Activated naive CD8-positive, alpha-beta T cell treated with anti-CD3 and anti-CD28 coated beads, Interleukin-2, amount 50 U/mL, for 24 hours (primary cell): ENCODE measurements around the gene WFDC11.
"Not testable (repeated sequence)": the region's sequence is repeated elsewhere in the genome, so short reads cannot be mapped to it uniquely, and the experiment has no call there.

Experiments
- ATAC-seq: fragments of 150-1000 bp; cut with Tn5 transposase; one replicate; pipeline ENCODE4 v1.10.0; 2021
- DNase-seq: peaks from one replicate; pipeline ENCODE4 v3.0.0; 2021
- H3K27ac Mint-ChIP-seq: one replicate; pipeline ENCODE4 v1.8.0; 2021; ENCODE audit warnings: mild to moderate bottlenecking, mixed read lengths
- H3K27me3 Mint-ChIP-seq: one replicate; pipeline ENCODE4 v1.8.0; 2021; ENCODE audit warnings: mixed read lengths
- H3K36me3 Mint-ChIP-seq: one replicate; pipeline ENCODE4 v1.8.0; 2021; ENCODE audit warnings: low read depth, mixed read lengths
- H3K4me1 Mint-ChIP-seq: one replicate; pipeline ENCODE4 v1.8.0; 2021; ENCODE audit warnings: mixed read lengths
- H3K4me3 Mint-ChIP-seq: one replicate; pipeline ENCODE4 v1.8.0; 2021; ENCODE audit warnings: mild to moderate bottlenecking, moderate library complexity, mixed read lengths
- H3K9me3 Mint-ChIP-seq: one replicate; pipeline ENCODE4 v1.8.0; 2021; ENCODE audit warnings: mixed read lengths

WFDC11 gene

GRCh38 chr20:45645869-45646268, 24.2 kb downstream of the WFDC11 start:
- not testable (repeated sequence) for H3K27ac Mint-ChIP-seq, H3K9me3 Mint-ChIP-seq, DNase-seq, H3K4me3 Mint-ChIP-seq, H3K4me1 Mint-ChIP-seq, ATAC-seq, H3K36me3 Mint-ChIP-seq
- peaks cover 17% of the 10 kb centered on the region for H3K27me3 Mint-ChIP-seq

- not testable (repeated sequence) for ATAC-seq, H3K27ac Mint-ChIP-seq, H3K4me3 Mint-ChIP-seq, DNase-seq, H3K36me3 Mint-ChIP-seq, H3K4me1 Mint-ChIP-seq, H3K9me3 Mint-ChIP-seq
- peaks cover 29% of the 10 kb centered on the region for H3K27me3 Mint-ChIP-seq
Measured at GRCh38 chr20:45641076-45641475, 29.0 kb downstream of the WFDC11 start.

DNA sequence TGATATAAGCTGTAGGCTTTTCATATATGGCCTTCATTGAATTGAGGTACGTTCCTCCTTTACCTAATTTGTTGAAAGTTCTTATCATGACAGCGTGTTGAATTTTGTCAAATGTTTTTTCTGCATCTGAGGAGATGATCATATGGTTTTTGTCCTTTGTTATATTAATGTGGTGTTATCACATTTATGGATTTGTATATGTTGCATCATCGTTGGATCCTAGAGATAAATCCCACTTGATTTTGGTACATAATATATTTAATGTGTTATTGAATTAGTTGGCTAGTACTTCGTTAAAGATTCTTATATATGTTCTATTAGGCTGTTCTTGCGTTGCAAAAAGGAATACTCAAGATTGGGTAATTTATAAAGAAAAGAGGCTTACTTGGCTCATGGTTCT, 30.4 kb downstream of the WFDC11 start:
- Mint-ChIP-seq H3K36me3 (no peaks in the 10 kb centered on the region), H3K27me3 (peaks cover 28% of the 10 kb centered on the region), H3K4me3 (no peak overlapping the region)

DNA sequence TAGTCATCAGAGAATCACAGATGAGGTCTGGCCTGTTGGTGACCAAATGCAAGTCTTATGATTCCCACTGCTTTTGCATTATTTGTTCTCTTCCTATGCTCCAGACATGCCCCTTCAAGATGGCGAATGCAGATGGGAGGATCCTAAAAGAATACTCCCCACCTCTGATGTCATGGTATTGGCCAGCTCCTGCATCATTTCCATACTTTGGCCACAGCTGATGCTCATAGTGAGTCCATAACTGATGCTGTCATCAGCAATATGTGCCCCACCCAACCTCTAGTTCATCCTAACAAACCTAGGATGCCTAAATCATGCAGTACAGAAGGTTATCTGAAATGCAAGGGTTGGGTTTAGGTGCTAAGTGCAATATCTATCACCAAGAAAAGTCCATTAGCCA, 33.5 kb downstream of the WFDC11 start:
- H3K4me1 Mint-ChIP-seq: no peaks in the 10 kb centered on the region
- peaks cover 24% of the 10 kb centered on the region for H3K27me3 Mint-ChIP-seq
- H3K9me3 Mint-ChIP-seq: no peaks in the 10 kb centered on the region
- DNase-seq (no peak), ATAC-seq (no peak)
- H3K4me3 Mint-ChIP-seq: no peak overlapping the region
- H3K36me3 Mint-ChIP-seq: no peaks in the 10 kb centered on the region
- H3K27ac Mint-ChIP-seq: no peak overlapping the region

More for the DNA sequence above, 30.4 kb downstream of the WFDC11 start:
- DNase-seq (no peak), ATAC-seq (no peak)
- no peak overlapping the region for H3K27ac Mint-ChIP-seq
- no peaks in the 10 kb centered on the region for H3K4me1 Mint-ChIP-seq
- H3K9me3 Mint-ChIP-seq: no peaks in the 10 kb centered on the region

GRCh38 chr20:45631184-45631583, 38.9 kb downstream of the WFDC11 start, which contains the start of gene WFDC9:
Gene WFDC9 (minus strand): TSS chr20:45631284. CDS start chr20:45610181, 21,103 bp downstream.
- Mint-ChIP-seq H3K36me3 (no peaks in the 10 kb centered on the region), H3K9me3 (no peaks in the 10 kb centered on the region), H3K27me3 (peaks cover 34% of the 10 kb centered on the region), H3K4me1 (peaks cover 6% of the 10 kb centered on the region), H3K27ac (no peak within 1 kb of the TSS), H3K4me3 (no peak within 1 kb of the TSS)
- no peak for DNase-seq
- no peak for ATAC-seq

DNA sequence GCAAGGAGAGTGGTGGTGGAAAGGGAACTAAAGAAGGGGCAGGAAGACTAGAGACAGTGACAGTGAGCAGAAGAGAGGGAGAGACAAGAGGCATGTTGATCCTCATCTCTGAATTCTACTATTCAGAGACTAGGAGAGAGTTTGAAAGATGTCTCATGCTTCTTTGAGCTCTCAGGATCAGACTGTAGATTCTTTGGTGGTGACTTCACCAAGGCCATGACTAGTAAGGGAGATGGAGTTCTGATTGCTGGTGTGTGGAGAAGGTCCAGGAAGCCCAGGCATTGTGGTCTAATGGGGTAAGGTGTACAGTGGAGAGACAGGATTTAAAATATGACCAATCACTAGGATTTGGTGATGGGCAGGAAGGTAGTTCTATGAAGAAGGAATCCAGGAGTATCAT, 39.7 kb downstream of the WFDC11 start:
- Mint-ChIP-seq H3K36me3 (no peaks in the 10 kb centered on the region), H3K27ac (no peak overlapping the region), H3K9me3 (no peaks in the 10 kb centered on the region), H3K27me3 (peaks cover 35% of the 10 kb centered on the region), H3K4me1 (peaks cover 6% of the 10 kb centered on the region), H3K4me3 (no peak overlapping the region)
- no peak for DNase-seq
- ATAC-seq: no peak

- Mint-ChIP-seq H3K27ac (no peak within 1 kb of the TSS), H3K36me3 (no peaks in the 10 kb centered on the region), H3K4me1 (peaks cover 6% of the 10 kb centered on the region), H3K27me3 (peaks cover 43% of the 10 kb centered on the region), H3K4me3 (no peak within 1 kb of the TSS), H3K9me3 (no peaks in the 10 kb centered on the region)
- ATAC-seq (peak; percentile 90), DNase-seq (peak; percentile 27)
Measured at GRCh38 chr20:45629496-45630100, 40.4 kb downstream of the WFDC11 start, which contains the start of gene WFDC10A. Gene WFDC10A (plus strand): TSS chr20:45629739. CDS start chr20:45629814, 75 bp downstream.

DNA sequence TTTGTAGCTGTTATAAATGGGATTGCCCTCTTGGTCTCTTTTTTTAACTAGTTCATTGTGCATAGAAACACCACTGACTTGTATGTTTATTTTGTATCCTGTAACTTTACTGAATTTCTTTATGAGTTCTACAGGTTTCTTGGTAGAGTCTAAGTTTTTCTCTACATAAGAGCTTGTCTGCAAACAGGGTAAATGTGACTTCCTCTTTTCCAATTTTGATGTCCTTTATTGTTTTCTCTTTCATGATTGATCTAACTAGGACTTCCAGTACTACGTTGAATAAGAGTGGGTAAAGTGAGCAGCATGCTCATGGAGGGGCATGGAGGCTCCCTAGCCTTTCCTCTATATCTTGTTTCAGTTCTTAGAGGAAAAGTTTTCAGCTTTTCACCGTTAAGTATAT, 43.5 kb downstream of the WFDC11 start:
- Mint-ChIP-seq H3K9me3 (no peaks in the 10 kb centered on the region), H3K4me3 (no peak overlapping the region), H3K27me3 (peaks cover 41% of the 10 kb centered on the region), H3K36me3 (no peaks in the 10 kb centered on the region), H3K27ac (no peak overlapping the region), H3K4me1 (peaks cover 6% of the 10 kb centered on the region)
- ATAC-seq (no peak), DNase-seq (no peak)

DNA sequence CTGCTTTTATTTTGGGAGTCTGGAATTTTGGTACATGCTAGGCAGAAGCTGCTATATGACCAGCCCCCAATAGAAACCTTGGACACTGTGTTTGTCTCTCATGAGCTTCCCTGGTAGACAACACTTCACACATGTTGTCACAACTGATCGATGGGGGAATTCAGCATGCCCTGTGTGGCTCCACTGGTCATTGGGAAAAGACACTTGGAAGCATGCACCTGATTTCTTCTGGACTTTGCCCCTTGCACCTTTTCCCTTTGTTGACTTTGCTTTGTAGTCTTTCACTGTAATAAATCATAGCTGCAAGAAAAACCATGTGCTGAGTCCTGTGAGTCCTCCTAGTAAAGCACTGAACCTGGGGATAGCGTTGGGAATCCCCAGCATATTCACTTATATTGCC, 48.4 kb downstream of the WFDC11 start:
- DNase-seq: no peak
- no peaks in the 10 kb centered on the region for H3K36me3 Mint-ChIP-seq

DNA sequence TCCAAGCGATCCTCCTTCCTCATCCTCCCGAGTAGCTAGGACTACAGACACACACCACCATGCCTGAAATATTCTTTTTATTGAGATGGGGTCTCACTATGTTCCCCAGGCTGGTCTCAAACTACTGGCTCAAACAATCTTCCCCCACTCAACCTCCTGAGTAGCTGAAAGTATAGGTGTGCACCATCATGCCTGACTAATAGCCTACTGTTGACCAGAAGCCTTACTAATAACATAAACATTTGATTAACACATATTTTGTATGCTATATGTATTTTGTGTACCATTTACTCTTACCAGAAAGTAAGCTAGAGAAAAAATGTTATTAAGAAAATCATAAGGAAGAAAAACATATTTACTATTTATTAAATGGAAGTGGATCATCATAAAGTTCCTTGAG, 52.4 kb downstream of the WFDC11 start:
- Mint-ChIP-seq H3K27me3 (peaks cover 15% of the 10 kb centered on the region), H3K4me1 (no peaks in the 10 kb centered on the region), H3K36me3 (no peaks in the 10 kb centered on the region), H3K27ac (no peak overlapping the region), H3K4me3 (no peak overlapping the region), H3K9me3 (no peaks in the 10 kb centered on the region)
- DNase-seq (no peak), ATAC-seq (no peak)

More for the DNA sequence above, 48.4 kb downstream of the WFDC11 start:
- Mint-ChIP-seq H3K27me3 (peaks cover 21% of the 10 kb centered on the region), H3K27ac (no peak overlapping the region), H3K4me1 (no peaks in the 10 kb centered on the region), H3K4me3 (no peak overlapping the region), H3K9me3 (no peaks in the 10 kb centered on the region)
- ATAC-seq: no peak

DNA sequence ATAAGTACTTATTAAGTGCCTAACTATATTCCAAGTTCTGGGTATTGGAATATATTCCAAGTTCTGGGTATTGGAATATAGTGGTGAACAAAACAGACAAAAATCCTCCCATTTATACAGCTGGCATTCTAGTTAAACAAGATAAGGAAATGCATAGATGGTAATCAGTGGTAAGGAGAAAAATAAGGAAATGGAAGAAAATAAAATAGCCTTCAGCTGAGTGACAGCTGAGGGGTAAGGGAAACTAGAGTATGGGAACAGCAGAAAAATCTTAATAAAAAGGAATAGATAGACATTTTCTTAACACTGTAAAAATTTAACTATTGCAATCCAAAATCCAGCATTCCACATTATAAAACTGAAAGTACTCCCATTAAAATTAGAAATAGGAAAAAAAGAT, 57.7 kb downstream of the WFDC11 start:
- no peak for ATAC-seq
- H3K27ac Mint-ChIP-seq: no peak overlapping the region
- H3K4me3 Mint-ChIP-seq: no peak overlapping the region
- no peak for DNase-seq
- peaks cover 28% of the 10 kb centered on the region for H3K4me1 Mint-ChIP-seq
- peaks cover 11% of the 10 kb centered on the region for H3K9me3 Mint-ChIP-seq
- H3K27me3 Mint-ChIP-seq: peaks cover 23% of the 10 kb centered on the region
- peaks cover 6% of the 10 kb centered on the region for H3K36me3 Mint-ChIP-seq

DNA sequence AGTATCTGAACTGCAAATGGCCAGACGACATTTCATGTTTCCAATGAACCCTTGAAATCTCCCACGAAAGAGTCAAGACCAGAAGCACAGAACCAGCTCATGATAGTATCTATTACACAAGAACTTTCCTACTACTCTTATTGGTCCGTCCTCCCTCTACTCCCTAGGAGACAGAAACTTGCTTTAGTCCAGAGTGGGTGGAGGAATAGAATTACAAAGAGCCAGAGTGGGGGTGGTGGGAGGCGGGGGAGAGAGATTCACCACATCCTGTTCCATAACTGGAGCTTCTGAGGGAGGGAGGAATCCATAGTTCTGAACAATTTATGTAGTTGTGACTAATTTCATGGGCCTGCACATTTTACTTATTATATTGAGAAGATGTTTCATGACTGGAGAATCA, 59.0 kb downstream of the WFDC11 start:
- DNase-seq (peak; percentile 53), ATAC-seq (peak; percentile 91)
- Mint-ChIP-seq H3K4me3 (peak overlapping the region; percentile 10), H3K9me3 (peaks cover 18% of the 10 kb centered on the region), H3K27me3 (peaks cover 25% of the 10 kb centered on the region), H3K27ac (peak overlapping the region; percentile 65), H3K36me3 (peaks cover 10% of the 10 kb centered on the region), H3K4me1 (peaks cover 34% of the 10 kb centered on the region)

GRCh38 chr20:45607810-45608209, 62.2 kb downstream of the WFDC11 start:
- H3K4me1 Mint-ChIP-seq: peaks cover 37% of the 10 kb centered on the region
- no peak overlapping the region for H3K4me3 Mint-ChIP-seq
- H3K36me3 Mint-ChIP-seq: peaks cover 16% of the 10 kb centered on the region
- peaks cover 26% of the 10 kb centered on the region for H3K9me3 Mint-ChIP-seq
- ATAC-seq: no peak
- H3K27ac Mint-ChIP-seq: no peak overlapping the region
- peaks cover 33% of the 10 kb centered on the region for H3K27me3 Mint-ChIP-seq
- no peak for DNase-seq
